ENCODE measurements around the gene TBC1D3K. TPM values are rescaled to one million over a fixed set of nuclear protein-coding genes. Genes with fewer than 3 reads are reported as not detected.
"Not testable (repeated sequence)": the region's sequence is repeated elsewhere in the genome, so short reads cannot be mapped to it uniquely, and the experiment has no call there.

TBC1D3K gene
- total RNA-seq = not detected in 2 replicates
- long read RNA-seq = 0 reads

GRCh38 chr17:37924115-37924514, at the start of gene TBC1D3K:
TSS of gene TBC1D3K (plus strand) at chr17:37924415. CDS start at chr17:37926000, 1,585 bp downstream.
- H3K4me1 Mint-ChIP-seq (ENCODE audit: unreplicated experiment); H3K9me3 Mint-ChIP-seq (ENCODE audit: unreplicated experiment); H3K4me3 Mint-ChIP-seq (ENCODE audit: unreplicated experiment); H3K27ac Mint-ChIP-seq (ENCODE audit: unreplicated experiment); H3K27me3 Mint-ChIP-seq (ENCODE audit: unreplicated experiment); H3K36me3 Mint-ChIP-seq (ENCODE audit: unreplicated experiment); DNase-seq (ENCODE audit: extremely low spot score, unreplicated experiment): not testable (repeated sequence)

- no peak for TF ChIP-seq CTCF (IDR thresholded peaks at IDR 0.05)
- no peaks in the 10 kb centered on the region for H3K4me1 Mint-ChIP-seq (ENCODE audit: unreplicated experiment)
- H3K27ac Mint-ChIP-seq (ENCODE audit: unreplicated experiment) = no peak overlapping the region
- no peaks in the 10 kb centered on the region for H3K27me3 Mint-ChIP-seq (ENCODE audit: unreplicated experiment)
- no peak for DNase-seq (ENCODE audit: extremely low spot score, unreplicated experiment)
- H3K4me3 Mint-ChIP-seq (ENCODE audit: unreplicated experiment) = no peak overlapping the region
- no peaks in the 10 kb centered on the region for H3K36me3 Mint-ChIP-seq (ENCODE audit: unreplicated experiment)
- H3K9me3 Mint-ChIP-seq (ENCODE audit: unreplicated experiment) = no peaks in the 10 kb centered on the region
Observed at GRCh38 chr17:37884516-37884915, 39.7 kb upstream of the TBC1D3K start.

DNA sequence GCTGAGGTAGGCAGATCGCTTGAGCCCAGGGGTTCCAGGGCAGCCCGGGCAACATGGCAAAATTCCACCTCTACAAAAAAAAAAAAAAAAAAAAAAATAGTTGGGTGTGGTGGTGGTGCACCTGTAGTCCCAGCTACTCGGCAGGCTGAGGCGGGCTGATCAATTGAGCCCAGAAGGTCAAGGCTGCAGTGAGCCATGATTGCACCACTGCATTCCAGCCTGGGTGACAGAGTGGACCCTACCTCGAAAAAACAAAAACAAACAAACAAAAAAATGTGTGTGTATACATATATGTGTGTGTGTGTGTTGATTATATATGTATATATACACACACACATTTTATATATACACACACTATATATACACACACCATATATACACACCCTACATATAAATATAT, 39.1 kb upstream of the TBC1D3K start:
- Mint-ChIP-seq H3K27ac (ENCODE audit: unreplicated experiment) (no peak overlapping the region), H3K4me3 (ENCODE audit: unreplicated experiment) (no peak overlapping the region), H3K4me1 (ENCODE audit: unreplicated experiment) (no peaks in the 10 kb centered on the region), H3K27me3 (ENCODE audit: unreplicated experiment) (no peaks in the 10 kb centered on the region), H3K9me3 (ENCODE audit: unreplicated experiment) (no peaks in the 10 kb centered on the region), H3K36me3 (ENCODE audit: unreplicated experiment) (no peaks in the 10 kb centered on the region)
- DNase-seq (ENCODE audit: extremely low spot score, unreplicated experiment) = no peak
- no peak for TF ChIP-seq CTCF (IDR thresholded peaks at IDR 0.05)

DNA sequence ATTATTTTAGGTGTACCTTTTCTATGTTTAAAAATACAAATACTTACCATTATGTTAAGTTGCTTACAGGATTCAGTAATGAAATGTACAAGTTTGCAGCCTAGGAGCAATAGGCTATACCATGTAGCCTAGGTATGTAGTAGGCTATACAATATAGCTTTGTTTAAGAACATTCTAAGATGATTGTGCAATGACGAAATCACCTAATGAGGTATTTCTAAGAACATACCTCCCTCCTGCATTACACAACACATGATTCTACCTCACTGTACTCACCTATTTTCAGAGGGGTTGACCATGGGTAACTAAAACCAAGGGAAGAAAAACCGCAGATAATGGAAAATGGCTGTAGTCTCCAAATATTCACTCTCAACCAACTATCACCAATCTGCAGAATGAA, 35.3 kb upstream of the TBC1D3K start:
- Mint-ChIP-seq H3K4me1 (ENCODE audit: unreplicated experiment) (no peaks in the 10 kb centered on the region), H3K27me3 (ENCODE audit: unreplicated experiment) (no peaks in the 10 kb centered on the region), H3K36me3 (ENCODE audit: unreplicated experiment) (no peaks in the 10 kb centered on the region), H3K4me3 (ENCODE audit: unreplicated experiment) (no peak overlapping the region), H3K9me3 (ENCODE audit: unreplicated experiment) (no peaks in the 10 kb centered on the region), H3K27ac (ENCODE audit: unreplicated experiment) (no peak overlapping the region)
- no peak for TF ChIP-seq CTCF (IDR thresholded peaks at IDR 0.05)
- DNase-seq (ENCODE audit: extremely low spot score, unreplicated experiment) = no peak

DNA sequence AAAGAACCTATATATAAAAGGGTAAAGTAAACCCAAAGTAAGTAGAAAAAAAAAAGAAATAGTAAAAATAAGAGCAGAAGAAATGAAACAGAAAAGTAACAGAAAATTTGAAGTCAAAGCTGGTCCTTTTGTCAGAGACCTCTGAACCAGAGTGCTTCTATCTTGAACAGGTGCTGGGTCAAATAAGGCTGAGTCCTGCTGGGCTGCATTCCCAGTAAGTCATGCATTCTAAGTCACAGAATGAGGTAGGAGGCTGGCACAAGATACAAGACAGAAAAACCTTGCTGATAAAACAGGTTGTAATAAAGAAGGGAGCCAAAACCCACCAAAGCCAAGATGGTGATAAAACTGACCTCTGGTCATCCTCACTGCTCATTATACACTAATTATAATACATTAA, 27.3 kb upstream of the TBC1D3K start:
- DNase-seq (ENCODE audit: extremely low spot score, unreplicated experiment); H3K9me3 Mint-ChIP-seq (ENCODE audit: unreplicated experiment); H3K27ac Mint-ChIP-seq (ENCODE audit: unreplicated experiment); H3K27me3 Mint-ChIP-seq (ENCODE audit: unreplicated experiment); H3K36me3 Mint-ChIP-seq (ENCODE audit: unreplicated experiment); H3K4me3 Mint-ChIP-seq (ENCODE audit: unreplicated experiment); H3K4me1 Mint-ChIP-seq (ENCODE audit: unreplicated experiment): not testable (repeated sequence)

Other genes with a start within 250 kb of the TBC1D3K start
- gene HNF1B, start 179.4 kb upstream of the TBC1D3K start, total RNA-seq = 7.3 and 8.1 TPM in 2 replicates
- 26.2 and 28.5 TPM in 2 replicates for gene TBC1D3L, start 64.6 kb downstream of the TBC1D3K start, total RNA-seq
- gene TBC1D3D, start 79.6 kb downstream of the TBC1D3K start, total RNA-seq = 0.63 and 0.91 TPM in 2 replicates
- gene TBC1D3C, start 144.2 kb downstream of the TBC1D3K start, total RNA-seq = not detected in 2 replicates
- not detected in 2 replicates for gene TBC1D3E, start 203.5 kb downstream of the TBC1D3K start, total RNA-seq

Data from osteocyte (in vitro differentiated cells).